Stimulated activated CD8-positive, alpha-beta memory T cell treated with anti-CD3 and anti-CD28 coated beads, Interleukin-12 subunit alpha, Interleukin-12 subunit beta, amount 100 ng/mL, for 4 hours (primary cell): Measurements from ENCODE around the gene TFAP2A.

ENCODE experiments used
- DNase-seq: peaks from one replicate; pipeline ENCODE4 v3.0.0-alpha.2; 2020; ENCODE audit warnings: low read depth

TFAP2A gene

GRCh38 chr6:10399451-10399850, 15.4 kb downstream of the TFAP2A start:
- no peak for DNase-seq

- no peak for DNase-seq
These were observed 16.2 kb downstream of the TFAP2A start for GRCh38 chr6:10398446-10399218.

- no peak for DNase-seq
These were observed 17.0 kb downstream of the TFAP2A start for GRCh38 chr6:10397756-10398445.

GRCh38 chr6:10396785-10397184, 18.1 kb downstream of the TFAP2A start:
- no peak for DNase-seq

- no peak for DNase-seq
These were observed 18.9 kb downstream of the TFAP2A start for GRCh38 chr6:10395704-10396546.

- no peak for DNase-seq
These were observed 19.6 kb downstream of the TFAP2A start for GRCh38 chr6:10395171-10395703.

- no peak for DNase-seq
These were observed 21.2 kb downstream of the TFAP2A start for GRCh38 chr6:10393544-10394225.

GRCh38 chr6:10391799-10392198, 23.1 kb downstream of the TFAP2A start:
- no peak for DNase-seq

GRCh38 chr6:10391299-10391630, 23.6 kb downstream of the TFAP2A start:
- DNase-seq: no peak

- DNase-seq: no peak
These were observed 24.2 kb downstream of the TFAP2A start for GRCh38 chr6:10390495-10391298.

- DNase-seq: no peak
These were observed 25.0 kb downstream of the TFAP2A start for GRCh38 chr6:10389739-10390494.

GRCh38 chr6:10386756-10387654, 27.9 kb downstream of the TFAP2A start:
- no peak for DNase-seq

- DNase-seq: no peak
These were observed 28.7 kb downstream of the TFAP2A start for GRCh38 chr6:10386220-10386619.

- DNase-seq: no peak
These were observed 29.2 kb downstream of the TFAP2A start for GRCh38 chr6:10385524-10386132.

- no peak for DNase-seq
These were observed 30.0 kb downstream of the TFAP2A start for GRCh38 chr6:10384610-10385523.

GRCh38 chr6:10384091-10384609, 30.7 kb downstream of the TFAP2A start:
- DNase-seq: no peak

- no peak for DNase-seq
These were observed 31.4 kb downstream of the TFAP2A start for GRCh38 chr6:10383331-10384090.
